ENCODE results near the gene CCT8. TPM values are rescaled to one million over a fixed set of nuclear protein-coding genes. Genes with fewer than 3 reads are reported as not detected.

The CCT8 gene
- polyA plus RNA-seq, 3 donors, result 71.9 to 173 (median 169) TPM

DNA sequence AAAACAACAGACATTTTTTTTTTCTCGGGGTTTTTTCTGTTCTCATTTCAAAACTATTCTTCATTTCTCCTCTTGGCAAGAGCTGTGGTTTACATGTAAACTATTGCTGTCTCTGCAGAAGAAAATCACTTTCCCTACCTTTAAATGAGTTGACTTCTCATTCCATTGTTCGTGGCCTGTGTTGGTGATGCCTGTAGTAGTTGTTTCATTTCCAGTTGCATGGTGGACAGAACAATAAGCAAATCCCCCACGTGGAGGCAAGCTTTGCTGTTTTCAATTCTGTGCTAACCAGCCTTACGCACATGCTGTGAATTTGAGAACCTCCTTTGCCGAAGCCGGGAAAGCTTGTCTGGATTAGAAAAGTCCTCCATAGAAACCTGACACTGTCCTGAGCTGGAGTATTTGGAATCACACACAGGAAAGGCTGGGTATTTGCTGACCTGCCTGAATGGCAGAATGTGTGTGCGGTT, 30.8 kb upstream of the CCT8 start:
- no peaks in the 10 kb centered on the region for H3K36me3 ChIP-seq (replicated peaks in 1 of 2; ENCODE audit: control insufficient read depth in 1 of 2, insufficient read depth in 2 of 2, low read length in 2 of 2)
- H2AFZ ChIP-seq (ENCODE audit: insufficient read depth, low read depth, low read length, poor library complexity, severe bottlenecking), result no peak overlapping the region
- H3K4me3 Mint-ChIP-seq, result no peak overlapping the region
- H3K4me1 ChIP-seq (ENCODE audit: control insufficient read depth in 1 of 2, insufficient read depth in 2 of 2, low read length in 2 of 2), result peaks cover 14 to 19% of the 10 kb centered on the region in 2 donors
- H4K20me1 ChIP-seq (ENCODE audit: insufficient read depth, low read length), result no peaks in the 10 kb centered on the region
- H3K27ac ChIP-seq (ENCODE audit: low read depth in 1 of 2, low read length in 2 of 2), result no peak overlapping the region
- no peaks in the 10 kb centered on the region for H3K9me3 ChIP-seq (replicated peaks in 1 of 2; ENCODE audit: control insufficient read depth in 1 of 2, insufficient read depth in 1 of 2, low read length in 2 of 2)
- H3K27me3 ChIP-seq (ENCODE audit: control insufficient read depth in 2 of 2, insufficient read depth in 2 of 2, low read length in 2 of 2), result no peaks in the 10 kb centered on the region
- no peak for TF ChIP-seq CTCF (IDR thresholded peaks at IDR 0.05)
- H3K4me1 Mint-ChIP-seq, result peaks cover 23% of the 10 kb centered on the region
- peaks cover 0 to 3% (median 0%) of the 10 kb centered on the region in 7 donors for H3K9me3 Mint-ChIP-seq
- no peak overlapping the region for H3K4me2 ChIP-seq (replicated peaks; ENCODE audit: extremely low read depth, low read length, poor library complexity, severe bottlenecking)
- H3K27me3 Mint-ChIP-seq (ENCODE audit: low read depth in 3 of 3), result peaks cover 0 to 3% (median 0%) of the 10 kb centered on the region in 3 donors
- intact Hi-C loops (cut with micrococcal nuclease), result loop anchor here in 1 of 2 donors (5.0 kb wide), 1 partner anchor 58 kb away; no protein-coding TSS in a partner anchor
- no peak overlapping the region for H3K4me3 ChIP-seq (replicated peaks in 1 of 3; ENCODE audit: low read depth in 2 of 3, low read length in 3 of 3)
- WGBS (ENCODE audit: insufficient coverage), result 95% methylated on average over 4 of the region's 7 CpGs
- H3K9ac ChIP-seq (ENCODE audit: insufficient read depth, low read length, poor library complexity, severe bottlenecking), result no peak overlapping the region
- no peaks in the 10 kb centered on the region for H3K79me2 ChIP-seq (ENCODE audit: insufficient read depth, low read length)
- peak overlapping the region in 4 of 7 donors; percentile 3 to 77 (median 16) for H3K27ac Mint-ChIP-seq
- no peak for DNase-seq
- H3K36me3 Mint-ChIP-seq, result peaks cover 8 to 9% of the 10 kb centered on the region in 2 donors

DNA sequence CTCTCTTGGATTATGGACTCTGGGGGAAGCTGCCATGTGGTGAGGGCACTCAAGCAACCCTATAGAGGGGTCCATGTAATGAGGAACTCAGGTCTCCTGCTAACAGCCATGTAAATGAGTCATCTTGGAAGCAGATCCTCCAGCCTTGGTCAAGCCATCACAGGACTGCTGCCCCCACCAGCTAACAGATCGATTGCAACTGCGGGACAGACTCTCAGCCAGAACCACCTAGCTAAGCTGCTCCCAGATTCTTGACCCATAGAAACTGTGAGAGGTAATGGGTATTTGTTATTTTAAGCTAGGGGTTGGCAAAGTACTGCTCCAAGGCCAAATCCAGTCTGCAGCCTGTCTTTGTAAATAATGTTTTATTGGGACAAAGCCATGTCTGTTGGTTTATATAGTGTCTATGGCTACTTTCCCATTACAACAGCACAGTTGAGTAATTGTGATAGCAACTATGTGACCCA, 29.4 kb upstream of the CCT8 start:
- no CpG with 5 or more reads among the region's 2 CpGs for WGBS (ENCODE audit: insufficient coverage)
- Histone ChIP-seq H3K4me3 (replicated peaks in 1 of 3; ENCODE audit: low read depth in 2 of 3, low read length in 3 of 3) (no peak overlapping the region), H4K20me1 (ENCODE audit: insufficient read depth, low read length) (no peaks in the 10 kb centered on the region), H3K4me2 (replicated peaks; ENCODE audit: extremely low read depth, low read length, poor library complexity, severe bottlenecking) (no peak overlapping the region), H3K79me2 (ENCODE audit: insufficient read depth, low read length) (no peaks in the 10 kb centered on the region), H3K9ac (ENCODE audit: insufficient read depth, low read length, poor library complexity, severe bottlenecking) (no peak overlapping the region), H3K9me3 (replicated peaks in 1 of 2; ENCODE audit: control insufficient read depth in 1 of 2, insufficient read depth in 1 of 2, low read length in 2 of 2) (no peaks in the 10 kb centered on the region), H3K4me1 (ENCODE audit: control insufficient read depth in 1 of 2, insufficient read depth in 2 of 2, low read length in 2 of 2) (peaks cover 29 to 33% of the 10 kb centered on the region in 2 donors), H3K36me3 (replicated peaks in 1 of 2; ENCODE audit: control insufficient read depth in 1 of 2, insufficient read depth in 2 of 2, low read length in 2 of 2) (no peaks in the 10 kb centered on the region), H3K27ac (ENCODE audit: low read depth in 1 of 2, low read length in 2 of 2) (no peak overlapping the region), H3K27me3 (ENCODE audit: control insufficient read depth in 2 of 2, insufficient read depth in 2 of 2, low read length in 2 of 2) (no peaks in the 10 kb centered on the region), H2AFZ (ENCODE audit: insufficient read depth, low read depth, low read length, poor library complexity, severe bottlenecking) (no peak overlapping the region)
- intact Hi-C loops (cut with micrococcal nuclease), result loop anchor here in 1 of 2 donors (5.0 kb wide), 1 partner anchor 59 kb away; no protein-coding TSS in a partner anchor
- Mint-ChIP-seq H3K27ac (peak overlapping the region in 4 of 7 donors; percentile 9 to 70 (median 63)), H3K4me3 (no peak overlapping the region), H3K36me3 (peaks cover 8 to 9% of the 10 kb centered on the region in 2 donors), H3K9me3 (peaks cover 0 to 3% (median 0%) of the 10 kb centered on the region in 7 donors), H3K4me1 (peaks cover 35% of the 10 kb centered on the region), H3K27me3 (ENCODE audit: low read depth in 3 of 3) (peaks cover 0 to 3% (median 0%) of the 10 kb centered on the region in 3 donors)
- DNase-seq, result peak; percentile 22 to 40 (median 26)
- no peak for TF ChIP-seq CTCF (IDR thresholded peaks at IDR 0.05)
